K562 (cell line): ENCODE results near the gene HARS2. TPM values are rescaled to one million over a fixed set of nuclear protein-coding genes. Genes with fewer than 3 reads are reported as not detected.

ENCODE experiments used
- BCL6 ChIP-seq: fragments of 250-450 bp; sonication (Bioruptor Pico); IDR thresholded peaks from 2 replicates; pipeline ENCODE4 v1.4.0; 2020
- CAMTA2 ChIP-seq: fragments of 250-450 bp; sonication (Bioruptor Pico); conservative IDR thresholded peaks from 2 replicates; pipeline ENCODE4 v1.5.1; 2022
- DDX20 ChIP-seq: fragments of 450-650 bp; IDR thresholded peaks from 2 replicates; pipeline ENCODE4 v1.6.1; 2016; ENCODE audit warnings: missing genetic modification characterization, low read depth, mild to moderate bottlenecking, missing compliant biosample characterization, moderate library complexity
- DNMT1 ChIP-seq: fragments of 450-650 bp; IDR thresholded peaks from 2 replicates; pipeline ENCODE4 v1.6.1; 2016; ENCODE audit warnings: antibody characterized with exemption, mild to moderate bottlenecking
- GATAD2B ChIP-seq: fragments of 450-650 bp; IDR thresholded peaks from 2 replicates; pipeline ENCODE4 v1.6.1; 2017; ENCODE audit warnings: mild to moderate bottlenecking, borderline replicate concordance
- HLTF ChIP-seq: fragments of 450-650 bp; IDR thresholded peaks from 2 replicates; pipeline ENCODE4 v1.6.1; 2016
- MCM2 ChIP-seq: fragments of 450-650 bp; IDR thresholded peaks from 2 replicates; pipeline ENCODE4 v1.6.1; 2017; ENCODE audit warnings: low read depth, mild to moderate bottlenecking
- POU5F1 ChIP-seq: fragments of 150-350 bp; IDR thresholded peaks from 2 replicates; pipeline ENCODE4 v1.6.1; 2014; ENCODE audit warnings: borderline replicate concordance, low read length, low read depth, mild to moderate bottlenecking; ENCODE audit not compliant: partially characterized antibody
- U2AF2 ChIP-seq: fragments of 200-400 bp; formaldehyde crosslinking; optimal IDR thresholded peaks from 2 replicates; pipeline ENCODE3; 2017; ENCODE audit warnings: low read depth, mild to moderate bottlenecking, low read length
- ZNF175 ChIP-seq: fragments of 200-800 bp; sonication (Bioruptor generic); IDR thresholded peaks from 2 replicates; pipeline ENCODE4 v1.6.1; 2016; ENCODE audit warnings: low read depth, mild to moderate bottlenecking, missing genetic modification characterization, missing compliant biosample characterization
- ZNF239 ChIP-seq: fragments of 250-450 bp; sonication (Bioruptor Pico); IDR thresholded peaks from 2 replicates; pipeline ENCODE4 v1.4.0; 2020; ENCODE audit warnings: mild to moderate bottlenecking
- ZNF24 ChIP-seq: fragments of 450-650 bp; IDR thresholded peaks from 2 replicates; pipeline ENCODE4 v1.6.1; 2016
- ZNF316 ChIP-seq: fragments of 450-650 bp; IDR thresholded peaks from 2 replicates; pipeline ENCODE4 v1.6.1; 2016
- ZNF668 ChIP-seq: fragments of 250-450 bp; sonication (Bioruptor Pico); IDR thresholded peaks from 2 replicates; pipeline ENCODE4 v1.8.0; 2022; ENCODE audit warnings: mild to moderate bottlenecking, inconsistent platforms
- ZNF717 ChIP-seq: fragments of 250-450 bp; sonication (Bioruptor Pico); IDR thresholded peaks from 2 replicates; pipeline ENCODE4 v1.5.0; 2021
- polyA plus RNA-seq, 8 experiments: library from polyadenylated mRNA; depleted of rRNA in 4 of 8; stranded (reverse) in 5 of 8; unstranded in 3 of 8; fragments of >200 nt; fragmentation: Nextera tagmentation in 2 of 8; fragmentation: Illumina TruSeq in 1 of 8; extraction: Ambion mirVana in 2 of 8; extraction: Trizol in 1 of 8; gene quantifications; 2 replicates each; pipeline versions ENCODE4 v1.2.1 to v1.2.3, GENCODE V29; 2011 to 2014; ENCODE audit warnings: inconsistent platforms in 1 of 8, missing spikeins in 1 of 8
- total RNA-seq, 7 experiments: library from RNA; depleted of rRNA in 6 of 7; stranded (reverse); fragments of >200 nt in 6 of 7; fragmentation: Illumina TruSeq in 2 of 7; extraction: Trizol in 2 of 7; gene quantifications; 2 replicates each; pipeline versions ENCODE4 v1.2.1 to v1.2.3, GENCODE V29; 2011 to 2021; ENCODE audit warnings: low replicate concordance in 1 of 7
- TF ChIP-seq, protein P1 (sequence below): IDR thresholded peaks from 3 replicates; pipeline ENCODE4 v1.6.1; 2011; ENCODE audit warnings: borderline replicate concordance, mild to moderate bottlenecking; ENCODE audit not compliant: insufficient read length, insufficient read depth
- TF ChIP-seq, protein P2 (sequence below): sonication (generic); formaldehyde crosslinking; IDR thresholded peaks from 2 replicates; pipeline ENCODE4 v1.8.0; 2023; ENCODE audit warnings: mild to moderate bottlenecking, missing genetic modification reagents
- TF ChIP-seq, protein P3 (sequence below), 2 experiments: fragments of 450-650 bp; IDR thresholded peaks; 2 replicates each; pipeline ENCODE4 v1.6.1; 2018; ENCODE audit warnings: mild to moderate bottlenecking in 2 of 2, low read depth in 1 of 2; ENCODE audit not compliant: partially characterized antibody in 2 of 2

Gene HARS2
- total and polyA plus RNA-seq, 9 of the 15 experiments (the other 6 are each of a cell fraction or from before 2014, with no cell fraction given): 8.5 to 41.6 (median 27.1) TPM

DNA sequence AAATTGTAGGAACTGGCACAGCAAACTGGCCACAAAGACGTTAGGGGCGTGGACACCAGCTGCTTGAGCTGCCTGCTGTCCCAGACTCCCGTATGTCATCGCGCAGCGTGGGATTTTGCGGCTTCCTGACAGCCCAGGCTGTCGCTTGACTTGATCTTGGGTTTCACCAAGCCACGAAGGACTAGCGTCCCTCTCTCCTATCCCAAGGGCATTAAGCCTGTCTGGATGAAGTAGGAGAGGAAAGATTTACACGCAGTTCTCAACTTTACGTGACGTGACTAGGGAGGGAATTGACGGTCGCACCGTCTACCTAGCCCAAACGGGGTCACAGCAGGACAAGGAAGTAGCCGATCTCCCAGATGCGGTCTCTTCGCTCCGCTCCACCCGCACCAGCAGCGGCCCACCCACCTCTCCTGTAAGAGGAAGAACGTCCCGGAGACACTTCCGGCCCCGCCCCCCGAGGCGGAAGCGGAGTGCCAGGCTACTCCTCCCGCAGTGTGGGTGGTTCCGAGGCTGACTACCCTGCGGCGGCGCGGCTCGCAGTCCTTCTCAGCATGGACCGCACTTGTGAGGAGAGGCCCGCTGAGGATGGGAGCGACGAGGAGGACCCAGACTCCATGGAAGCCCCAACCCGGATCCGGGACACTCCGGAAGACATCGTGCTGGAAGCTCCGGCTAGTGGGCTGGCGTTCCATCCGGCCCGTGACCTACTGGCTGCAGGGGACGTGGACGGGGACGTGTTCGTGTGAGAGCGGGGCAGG is 26.7 kb upstream of the HARS2 start, which contains the start of gene WDR55 (continued):
- TF ChIP-seq, protein P1, sequence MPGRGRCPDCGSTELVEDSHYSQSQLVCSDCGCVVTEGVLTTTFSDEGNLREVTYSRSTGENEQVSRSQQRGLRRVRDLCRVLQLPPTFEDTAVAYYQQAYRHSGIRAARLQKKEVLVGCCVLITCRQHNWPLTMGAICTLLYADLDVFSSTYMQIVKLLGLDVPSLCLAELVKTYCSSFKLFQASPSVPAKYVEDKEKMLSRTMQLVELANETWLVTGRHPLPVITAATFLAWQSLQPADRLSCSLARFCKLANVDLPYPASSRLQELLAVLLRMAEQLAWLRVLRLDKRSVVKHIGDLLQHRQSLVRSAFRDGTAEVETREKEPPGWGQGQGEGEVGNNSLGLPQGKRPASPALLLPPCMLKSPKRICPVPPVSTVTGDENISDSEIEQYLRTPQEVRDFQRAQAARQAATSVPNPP: no peak
- TF ChIP-seq, protein P2, sequence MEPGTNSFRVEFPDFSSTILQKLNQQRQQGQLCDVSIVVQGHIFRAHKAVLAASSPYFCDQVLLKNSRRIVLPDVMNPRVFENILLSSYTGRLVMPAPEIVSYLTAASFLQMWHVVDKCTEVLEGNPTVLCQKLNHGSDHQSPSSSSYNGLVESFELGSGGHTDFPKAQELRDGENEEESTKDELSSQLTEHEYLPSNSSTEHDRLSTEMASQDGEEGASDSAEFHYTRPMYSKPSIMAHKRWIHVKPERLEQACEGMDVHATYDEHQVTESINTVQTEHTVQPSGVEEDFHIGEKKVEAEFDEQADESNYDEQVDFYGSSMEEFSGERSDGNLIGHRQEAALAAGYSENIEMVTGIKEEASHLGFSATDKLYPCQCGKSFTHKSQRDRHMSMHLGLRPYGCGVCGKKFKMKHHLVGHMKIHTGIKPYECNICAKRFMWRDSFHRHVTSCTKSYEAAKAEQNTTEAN (CRISPR knock-in tag): no peak
- TF ChIP-seq ZNF175 (no peak), ZNF717 (CRISPR knock-in tag) (no peak), ZNF239 (no peak), DNMT1 (no peak), CAMTA2 (no peak), ZNF316 (no peak), DDX20 (tag) (no peak), HLTF (no peak), U2AF2 (no peak), POU5F1 (no peak), ZNF24 (no peak), ZNF668 (CRISPR knock-in tag) (no peak), GATAD2B (no peak; the same call in 1 of the 2 replicates), MCM2 (no peak), BCL6 (CRISPR knock-in tag) (no peak)
- TF ChIP-seq, protein P3, sequence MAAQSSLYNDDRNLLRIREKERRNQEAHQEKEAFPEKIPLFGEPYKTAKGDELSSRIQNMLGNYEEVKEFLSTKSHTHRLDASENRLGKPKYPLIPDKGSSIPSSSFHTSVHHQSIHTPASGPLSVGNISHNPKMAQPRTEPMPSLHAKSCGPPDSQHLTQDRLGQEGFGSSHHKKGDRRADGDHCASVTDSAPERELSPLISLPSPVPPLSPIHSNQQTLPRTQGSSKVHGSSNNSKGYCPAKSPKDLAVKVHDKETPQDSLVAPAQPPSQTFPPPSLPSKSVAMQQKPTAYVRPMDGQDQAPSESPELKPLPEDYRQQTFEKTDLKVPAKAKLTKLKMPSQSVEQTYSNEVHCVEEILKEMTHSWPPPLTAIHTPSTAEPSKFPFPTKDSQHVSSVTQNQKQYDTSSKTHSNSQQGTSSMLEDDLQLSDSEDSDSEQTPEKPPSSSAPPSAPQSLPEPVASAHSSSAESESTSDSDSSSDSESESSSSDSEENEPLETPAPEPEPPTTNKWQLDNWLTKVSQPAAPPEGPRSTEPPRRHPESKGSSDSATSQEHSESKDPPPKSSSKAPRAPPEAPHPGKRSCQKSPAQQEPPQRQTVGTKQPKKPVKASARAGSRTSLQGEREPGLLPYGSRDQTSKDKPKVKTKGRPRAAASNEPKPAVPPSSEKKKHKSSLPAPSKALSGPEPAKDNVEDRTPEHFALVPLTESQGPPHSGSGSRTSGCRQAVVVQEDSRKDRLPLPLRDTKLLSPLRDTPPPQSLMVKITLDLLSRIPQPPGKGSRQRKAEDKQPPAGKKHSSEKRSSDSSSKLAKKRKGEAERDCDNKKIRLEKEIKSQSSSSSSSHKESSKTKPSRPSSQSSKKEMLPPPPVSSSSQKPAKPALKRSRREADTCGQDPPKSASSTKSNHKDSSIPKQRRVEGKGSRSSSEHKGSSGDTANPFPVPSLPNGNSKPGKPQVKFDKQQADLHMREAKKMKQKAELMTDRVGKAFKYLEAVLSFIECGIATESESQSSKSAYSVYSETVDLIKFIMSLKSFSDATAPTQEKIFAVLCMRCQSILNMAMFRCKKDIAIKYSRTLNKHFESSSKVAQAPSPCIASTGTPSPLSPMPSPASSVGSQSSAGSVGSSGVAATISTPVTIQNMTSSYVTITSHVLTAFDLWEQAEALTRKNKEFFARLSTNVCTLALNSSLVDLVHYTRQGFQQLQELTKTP (IDR thresholded peaks at IDR 0.05; ENCODE audit: low read depth in 1 of 2, partially characterized antibody in 2 of 2): peak in 1 of 2 experiments; percentile 66
